Vagina (tissue), 2 donors: ENCODE data around the gene SPACA9.

Experiments used
- POLR2A ChIP-seq, 2 donors: fragments of 450-650 bp; IDR thresholded peaks; one replicate each; pipeline ENCODE4 v1.6.1; 2017; ENCODE audit warnings: antibody characterized with exemption in 2 of 2, mild to moderate bottlenecking in 2 of 2, moderate library complexity in 2 of 2
- POLR2AphosphoS5 ChIP-seq, 2 donors: sonication (generic); formaldehyde crosslinking; IDR thresholded peaks; one replicate each; pipeline ENCODE4 v1.9.0; 2017; ENCODE audit warnings: antibody characterized with exemption in 2 of 2, mild to moderate bottlenecking in 2 of 2, low read depth in 1 of 2; ENCODE audit not compliant: insufficient read depth in 1 of 2
- TF ChIP-seq, protein P1 (sequence below), 3 experiments: fragments of 450-650 bp in 2 of 3; fragments of 200-600 bp in 1 of 3; sonication (generic) in 1 of 3; IDR thresholded peaks; one replicate each; pipeline ENCODE4 v1.5.1; 2017 to 2019; ENCODE audit warnings: antibody characterized with exemption in 3 of 3, mild to moderate bottlenecking in 2 of 3, moderate library complexity in 2 of 3

DNA sequence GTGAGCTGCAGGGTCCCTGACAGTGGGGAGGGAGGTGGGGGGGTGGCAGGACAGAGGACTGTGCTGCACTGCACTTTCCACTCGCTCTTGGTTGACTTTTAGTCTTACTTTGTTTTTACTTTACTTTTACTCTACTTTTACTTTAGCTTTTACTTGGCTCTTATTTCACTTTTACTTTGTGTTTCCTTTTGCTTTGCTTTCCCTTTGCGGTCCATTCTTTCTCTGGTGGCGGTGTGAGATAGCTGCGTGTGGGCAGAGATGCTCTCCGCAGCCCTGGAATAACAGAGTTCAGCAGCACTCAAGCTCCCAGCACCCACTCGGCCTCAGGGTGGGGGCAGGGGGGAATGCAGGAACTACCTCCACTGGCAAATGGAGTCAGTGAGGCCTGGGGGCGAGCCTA, 5.3 kb upstream of the SPACA9 start:
- TF ChIP-seq POLR2A (IDR thresholded peaks at IDR 0.05) (no peak), POLR2AphosphoS5 (IDR thresholded peaks at IDR 0.05; ENCODE audit: insufficient read depth in 1 of 2, low read depth in 1 of 2) (no peak)
- TF ChIP-seq, protein P1, sequence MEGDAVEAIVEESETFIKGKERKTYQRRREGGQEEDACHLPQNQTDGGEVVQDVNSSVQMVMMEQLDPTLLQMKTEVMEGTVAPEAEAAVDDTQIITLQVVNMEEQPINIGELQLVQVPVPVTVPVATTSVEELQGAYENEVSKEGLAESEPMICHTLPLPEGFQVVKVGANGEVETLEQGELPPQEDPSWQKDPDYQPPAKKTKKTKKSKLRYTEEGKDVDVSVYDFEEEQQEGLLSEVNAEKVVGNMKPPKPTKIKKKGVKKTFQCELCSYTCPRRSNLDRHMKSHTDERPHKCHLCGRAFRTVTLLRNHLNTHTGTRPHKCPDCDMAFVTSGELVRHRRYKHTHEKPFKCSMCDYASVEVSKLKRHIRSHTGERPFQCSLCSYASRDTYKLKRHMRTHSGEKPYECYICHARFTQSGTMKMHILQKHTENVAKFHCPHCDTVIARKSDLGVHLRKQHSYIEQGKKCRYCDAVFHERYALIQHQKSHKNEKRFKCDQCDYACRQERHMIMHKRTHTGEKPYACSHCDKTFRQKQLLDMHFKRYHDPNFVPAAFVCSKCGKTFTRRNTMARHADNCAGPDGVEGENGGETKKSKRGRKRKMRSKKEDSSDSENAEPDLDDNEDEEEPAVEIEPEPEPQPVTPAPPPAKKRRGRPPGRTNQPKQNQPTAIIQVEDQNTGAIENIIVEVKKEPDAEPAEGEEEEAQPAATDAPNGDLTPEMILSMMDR (IDR thresholded peaks at IDR 0.05), result no peak
